ENCODE results near the gene ATP6V1G2.
"Not testable (repeated sequence)": the region's sequence is repeated elsewhere in the genome, so short reads cannot be mapped to it uniquely, and the experiment has no call there.

DNA sequence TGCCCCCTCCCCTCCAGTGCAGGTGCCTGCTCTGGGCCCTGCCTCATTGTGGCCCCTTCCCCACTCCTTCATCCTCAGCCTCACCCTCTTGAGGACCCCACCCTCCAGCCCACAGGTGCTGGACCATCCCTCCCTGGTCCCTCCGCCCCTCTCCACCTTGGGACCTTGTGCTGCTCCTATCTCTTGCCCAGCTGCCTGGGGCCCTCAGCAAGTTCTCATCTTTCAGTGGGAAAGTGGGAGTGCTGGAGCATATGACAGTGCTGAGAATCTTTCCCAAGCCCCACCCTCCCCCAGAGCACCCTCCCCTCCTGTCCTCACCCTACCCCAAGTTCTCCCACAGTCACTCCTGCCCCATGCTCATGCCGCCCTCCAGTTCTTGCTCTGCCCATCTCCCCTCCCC lies 46.8 kb downstream of the ATP6V1G2 start:
- TF ChIP-seq CTCF (optimal IDR thresholded peaks at IDR 0.05 in 1 of 3, IDR thresholded peaks at IDR 0.05 in 1 of 3, conservative IDR thresholded peaks at IDR 0.05 in 1 of 3; ENCODE audit: extremely low read depth in 1 of 3, insufficient read depth in 2 of 3, low read length in 3 of 3); EZH2 (IDR thresholded peaks at IDR 0.05; ENCODE audit: low read length): not testable (repeated sequence)
